Parathyroid adenoma (tissue), 2 donors: ENCODE measurements around the gene LBHD2.
"Not testable (repeated sequence)": the region's sequence is repeated elsewhere in the genome, so short reads cannot be mapped to it uniquely, and the experiment has no call there.

Experiments used
- H2AFZ ChIP-seq: fragments of 300-600 bp; sonication (generic); one replicate; pipeline ENCODE4 v1.7.0; 2017; ENCODE audit warnings: antibody characterized with exemption, mild to moderate bottlenecking
- H3K27ac ChIP-seq: fragments of 300-600 bp; sonication (generic); one replicate; pipeline ENCODE4 v1.7.0; 2017
- H3K27me3 ChIP-seq: fragments of 300-600 bp; sonication (generic); one replicate; pipeline ENCODE4 v1.7.0; 2017; ENCODE audit warnings: low read length; ENCODE audit not compliant: control insufficient read depth, insufficient read depth
- H3K36me3 ChIP-seq: fragments of 300-600 bp; sonication (generic); one replicate; pipeline ENCODE4 v1.7.0; 2017; ENCODE audit warnings: low read length; ENCODE audit not compliant: control insufficient read depth, insufficient read depth
- H3K4me1 ChIP-seq: fragments of 300-600 bp; sonication (generic); one replicate; pipeline ENCODE4 v1.7.0; 2017; ENCODE audit warnings: control low read depth
- H3K4me2 ChIP-seq: fragments of 300-600 bp; sonication (generic); one replicate; pipeline ENCODE4 v1.7.0; 2017; ENCODE audit warnings: low read length
- H3K4me3 ChIP-seq: fragments of 300-600 bp; sonication (generic); one replicate; pipeline ENCODE4 v1.7.0; 2017; ENCODE audit warnings: low read depth, low read length
- H3K79me2 ChIP-seq: fragments of 300-600 bp; sonication (generic); one replicate; pipeline ENCODE4 v1.7.0; 2017; ENCODE audit warnings: control low read depth
- H3K9ac ChIP-seq: fragments of 300-600 bp; sonication (generic); one replicate; pipeline ENCODE4 v1.7.0; 2017; ENCODE audit warnings: mild to moderate bottlenecking
- H3K9me3 ChIP-seq: fragments of 300-600 bp; sonication (generic); one replicate; pipeline ENCODE4 v1.7.0; 2017; ENCODE audit warnings: low read length; ENCODE audit not compliant: control insufficient read depth
- CTCF ChIP-seq: fragments of 300-600 bp; sonication (generic); IDR thresholded peaks from one replicate; pipeline ENCODE4 v1.7.0; 2017; ENCODE audit warnings: antibody characterized with exemption, mild to moderate bottlenecking
- donor health status: primary hyperparathyroidism.

The LBHD2 gene

DNA sequence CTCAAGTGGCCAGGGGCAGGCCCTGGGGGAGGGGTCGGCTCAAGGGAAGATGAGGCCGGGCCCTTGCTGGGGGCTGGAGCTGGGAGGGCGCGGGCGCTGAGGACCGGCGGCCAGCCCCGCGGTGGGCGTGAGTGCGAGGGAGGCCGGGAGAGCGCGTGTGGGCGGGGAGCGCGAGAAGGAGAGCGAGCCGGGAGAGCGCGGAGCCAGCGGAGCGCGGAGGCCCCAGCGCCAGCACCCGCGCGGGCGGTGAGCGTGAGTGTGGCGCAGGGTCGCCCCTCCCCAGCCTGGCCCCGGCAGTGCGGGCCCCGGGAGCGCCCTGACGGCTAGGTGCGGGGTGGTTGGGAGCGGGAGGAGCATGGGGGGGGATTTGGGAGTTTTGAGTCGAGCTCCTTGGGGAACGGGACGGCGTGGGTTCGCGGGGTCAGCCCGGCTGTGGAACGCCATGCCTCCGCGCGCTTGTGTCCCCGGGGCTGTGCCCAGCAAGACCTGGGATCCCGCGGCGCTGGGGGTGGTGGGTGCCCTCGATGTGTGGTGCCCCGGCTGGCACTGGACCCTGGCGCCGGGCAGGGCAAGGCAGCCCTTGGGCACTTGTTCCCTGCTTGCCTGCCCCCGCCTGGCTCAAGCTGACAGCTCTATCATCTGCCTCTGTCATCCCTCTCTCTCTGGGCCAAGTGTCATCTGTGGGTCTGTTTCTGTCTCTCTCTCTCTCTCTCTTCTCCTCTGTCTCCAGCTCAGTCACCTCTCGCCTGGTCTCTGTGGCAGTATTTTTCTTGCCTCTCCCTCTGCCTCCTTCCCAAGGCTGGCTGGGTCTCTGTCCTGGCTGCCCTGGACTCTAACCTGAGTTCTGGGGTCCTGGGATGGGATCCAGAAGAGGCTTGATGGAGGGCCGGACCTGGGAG lies at the start of gene LBHD2:
TSS of gene LBHD2 (plus strand) at position 190 of the 899 bp plus-strand sequence. CDS start 1,803 bp downstream, outside the sequence.
- no peaks in the 10 kb centered on the region for H3K36me3 ChIP-seq
- H3K79me2 ChIP-seq, result no peaks in the 10 kb centered on the region
- TF ChIP-seq CTCF, result no peak
- H3K4me1 ChIP-seq, result no peaks in the 10 kb centered on the region
- H3K9ac ChIP-seq, result no peak within 1 kb of the TSS
- H3K4me2 ChIP-seq, result peak within 1 kb of the TSS; percentile 57
- no peak within 1 kb of the TSS for H3K27ac ChIP-seq
- H3K9me3 ChIP-seq, result no peaks in the 10 kb centered on the region
- H2AFZ ChIP-seq, result peak within 1 kb of the TSS; percentile 68
- H3K4me3 ChIP-seq, result no peak within 1 kb of the TSS
- H3K27me3 ChIP-seq, result no peaks in the 10 kb centered on the region

- Histone ChIP-seq H3K79me2 (peaks cover 75% of the 10 kb centered on the region), H3K9me3 (no peaks in the 10 kb centered on the region), H3K27ac (no peak overlapping the region), H3K36me3 (no peaks in the 10 kb centered on the region), H3K27me3 (no peaks in the 10 kb centered on the region), H3K9ac (no peak overlapping the region), H2AFZ (no peak overlapping the region), H3K4me2 (no peak overlapping the region), H3K4me3 (no peak overlapping the region), H3K4me1 (peaks cover 13% of the 10 kb centered on the region)
- TF ChIP-seq CTCF, result no peak
Observed at GRCh38 chr14:103041464-103041863, 42.5 kb upstream of the LBHD2 start.

- Histone ChIP-seq H3K4me1 (peaks cover 13% of the 10 kb centered on the region), H3K36me3 (no peaks in the 10 kb centered on the region), H3K79me2 (peaks cover 75% of the 10 kb centered on the region), H3K9ac (no peak overlapping the region), H2AFZ (no peak overlapping the region), H3K4me2 (no peak overlapping the region), H3K27me3 (no peaks in the 10 kb centered on the region), H3K4me3 (no peak overlapping the region), H3K27ac (no peak overlapping the region), H3K9me3 (no peaks in the 10 kb centered on the region)
- TF ChIP-seq CTCF, result no peak
Observed at GRCh38 chr14:103043257-103044015, 40.6 kb upstream of the LBHD2 start.

DNA sequence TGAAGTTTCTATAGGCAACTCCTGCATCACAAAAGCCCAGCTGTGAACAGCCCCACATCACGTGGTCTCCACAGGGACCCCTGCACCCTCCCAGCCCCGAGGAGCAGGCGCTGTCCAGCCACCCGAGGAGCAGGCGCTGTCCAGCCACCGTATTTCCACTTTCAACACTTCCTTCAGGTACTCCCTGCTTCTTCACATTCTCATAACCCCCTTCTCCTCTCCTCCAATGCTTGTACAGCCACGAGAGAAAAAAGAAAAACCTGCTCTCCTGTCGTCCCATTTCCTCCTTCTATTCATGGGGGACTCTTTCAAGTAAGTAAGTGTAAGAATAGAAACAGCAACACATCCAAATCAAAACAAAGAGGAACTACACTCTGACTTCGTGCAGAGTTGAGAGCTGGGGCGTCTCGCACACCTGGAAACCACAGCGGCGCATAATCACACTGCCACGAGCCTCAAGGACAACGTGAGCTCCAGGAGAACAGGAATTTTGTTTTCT lies 38.6 kb upstream of the LBHD2 start:
- H3K27ac ChIP-seq, result no peak overlapping the region
- H3K4me3 ChIP-seq, result no peak overlapping the region
- no peak for TF ChIP-seq CTCF
- H3K27me3 ChIP-seq, result no peaks in the 10 kb centered on the region
- H3K9ac ChIP-seq, result no peak overlapping the region
- H2AFZ ChIP-seq, result no peak overlapping the region
- H3K9me3 ChIP-seq, result no peaks in the 10 kb centered on the region
- H3K4me1 ChIP-seq, result peaks cover 13% of the 10 kb centered on the region
- H3K36me3 ChIP-seq, result no peaks in the 10 kb centered on the region
- peaks cover 81% of the 10 kb centered on the region for H3K79me2 ChIP-seq
- H3K4me2 ChIP-seq, result peak overlapping the region; percentile 39

GRCh38 chr14:103047453-103047852 lies 36.6 kb upstream of the LBHD2 start:
- peaks cover 74% of the 10 kb centered on the region for H3K79me2 ChIP-seq
- H3K27ac ChIP-seq, H3K4me2 ChIP-seq, H3K36me3 ChIP-seq, H2AFZ ChIP-seq, H3K4me3 ChIP-seq, H3K9me3 ChIP-seq, H3K9ac ChIP-seq, H3K27me3 ChIP-seq: not testable (repeated sequence)
- H3K4me1 ChIP-seq, result peaks cover 13% of the 10 kb centered on the region
